Prostate gland (tissue), 2 donors: Measurements from ENCODE around the gene SLC35A5. TPM values are rescaled to one million over a fixed set of nuclear protein-coding genes. Genes with fewer than 3 reads are reported as not detected.

ENCODE experiments used
- DNase-seq: peaks from one replicate; pipeline ENCODE4 v3.0.0-alpha.2; 2019; ENCODE audit warnings: low spot score
- H3K27ac ChIP-seq, 2 donors: fragments of 200-600 bp; sonication (generic); 2 replicates each; pipeline ENCODE4 v1.5.1; 2017 to 2019
- H3K27me3 ChIP-seq: fragments of 200-600 bp; sonication (generic); replicated peaks from 2 replicates; pipeline ENCODE4 v1.5.1; 2019; ENCODE audit not compliant: insufficient read depth
- H3K36me3 ChIP-seq, 2 donors: fragments of 200-600 bp; sonication (generic); 1 replicate in 1 of 2; 2 replicates in 1 of 2; pipeline versions ENCODE4 v1.5.1 to v1.8.1; 2017 to 2019
- H3K4me1 ChIP-seq: fragments of 200-600 bp; sonication (generic); replicated peaks from 2 replicates; pipeline ENCODE4 v1.5.1; 2019
- H3K4me3 ChIP-seq, 2 donors: fragments of 200-600 bp; sonication (generic); 2 replicates each; pipeline ENCODE4 v1.5.1; 2017 to 2019
- H3K9me3 ChIP-seq: fragments of 200-600 bp; sonication (generic); 2 replicates; pipeline ENCODE4 v1.5.1; 2017
- POLR2A ChIP-seq: fragments of 450-650 bp; IDR thresholded peaks from one replicate; pipeline ENCODE4 v1.6.1; 2016; ENCODE audit warnings: antibody characterized with exemption, mild to moderate bottlenecking
- POLR2AphosphoS5 ChIP-seq: sonication (generic); formaldehyde crosslinking; IDR thresholded peaks from one replicate; pipeline ENCODE4 v1.6.1; 2017; ENCODE audit warnings: antibody characterized with exemption
- WGBS: methylation state at CpG from one replicate; pipeline ENCODE4 v1.1.5; 2018; 5-methylcytosine and 5-hydroxymethylcytosine counted together
- intact Hi-C: fragments of 100-400 bp; cut with DNase I; formaldehyde crosslinking; loops from one replicate; pipeline ENCODE4 v1.14.2; 2022
- total RNA-seq, 2 donors: library from RNA; depleted of rRNA; stranded (reverse); fragments of >200 nt; gene quantifications; one replicate each; pipeline ENCODE4 v1.1.0, GENCODE V29; 2016
- TF ChIP-seq, protein P1 (sequence below), 4 experiments: fragments of 200-600 bp in 2 of 4; fragments of 450-650 bp in 2 of 4; sonication (generic) in 2 of 4; IDR thresholded peaks; 1 replicate in 3 of 4; 2 replicates in 1 of 4; pipeline ENCODE4 v1.5.1; 2016 to 2019; ENCODE audit warnings: antibody characterized with exemption in 4 of 4, mild to moderate bottlenecking in 2 of 4, moderate library complexity in 2 of 4

SLC35A5 gene
- total RNA-seq, 2 donors from 2014 or later, result 40.4 to 62.3 TPM

DNA sequence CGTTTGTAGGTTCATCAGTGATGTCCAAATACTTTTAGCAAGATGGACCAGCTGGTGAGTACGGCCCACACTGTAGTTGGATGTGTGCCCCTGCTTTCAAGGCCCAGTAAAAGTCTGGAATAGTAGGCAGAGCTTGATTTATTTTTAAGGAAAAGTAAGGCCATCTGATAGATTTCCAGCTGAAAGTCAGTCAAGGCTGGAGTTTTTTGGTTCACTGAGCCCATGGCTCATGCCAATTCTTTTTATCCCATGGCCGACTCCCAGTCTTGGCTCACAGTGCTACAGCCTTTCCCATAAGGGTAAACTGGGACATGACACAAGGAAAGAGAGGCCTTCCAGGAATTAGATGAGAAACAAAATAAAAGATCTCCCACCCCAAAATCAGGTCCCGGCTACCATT is 65.6 kb downstream of the SLC35A5 start:
- Histone ChIP-seq H3K9me3 (no peaks in the 10 kb centered on the region), H3K4me1 (no peaks in the 10 kb centered on the region), H3K27me3 (no peaks in the 10 kb centered on the region), H3K27ac (no peak overlapping the region), H3K36me3 (no peaks in the 10 kb centered on the region), H3K4me3 (no peak overlapping the region)
- 40% methylated on average over 4 of the region's 4 CpGs for WGBS
- no peak for DNase-seq
- intact Hi-C loops, result no loop called here
- TF ChIP-seq POLR2A (no peak), POLR2AphosphoS5 (no peak)
- TF ChIP-seq, protein P1, sequence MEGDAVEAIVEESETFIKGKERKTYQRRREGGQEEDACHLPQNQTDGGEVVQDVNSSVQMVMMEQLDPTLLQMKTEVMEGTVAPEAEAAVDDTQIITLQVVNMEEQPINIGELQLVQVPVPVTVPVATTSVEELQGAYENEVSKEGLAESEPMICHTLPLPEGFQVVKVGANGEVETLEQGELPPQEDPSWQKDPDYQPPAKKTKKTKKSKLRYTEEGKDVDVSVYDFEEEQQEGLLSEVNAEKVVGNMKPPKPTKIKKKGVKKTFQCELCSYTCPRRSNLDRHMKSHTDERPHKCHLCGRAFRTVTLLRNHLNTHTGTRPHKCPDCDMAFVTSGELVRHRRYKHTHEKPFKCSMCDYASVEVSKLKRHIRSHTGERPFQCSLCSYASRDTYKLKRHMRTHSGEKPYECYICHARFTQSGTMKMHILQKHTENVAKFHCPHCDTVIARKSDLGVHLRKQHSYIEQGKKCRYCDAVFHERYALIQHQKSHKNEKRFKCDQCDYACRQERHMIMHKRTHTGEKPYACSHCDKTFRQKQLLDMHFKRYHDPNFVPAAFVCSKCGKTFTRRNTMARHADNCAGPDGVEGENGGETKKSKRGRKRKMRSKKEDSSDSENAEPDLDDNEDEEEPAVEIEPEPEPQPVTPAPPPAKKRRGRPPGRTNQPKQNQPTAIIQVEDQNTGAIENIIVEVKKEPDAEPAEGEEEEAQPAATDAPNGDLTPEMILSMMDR (IDR thresholded peaks at IDR 0.05), result no peak

DNA sequence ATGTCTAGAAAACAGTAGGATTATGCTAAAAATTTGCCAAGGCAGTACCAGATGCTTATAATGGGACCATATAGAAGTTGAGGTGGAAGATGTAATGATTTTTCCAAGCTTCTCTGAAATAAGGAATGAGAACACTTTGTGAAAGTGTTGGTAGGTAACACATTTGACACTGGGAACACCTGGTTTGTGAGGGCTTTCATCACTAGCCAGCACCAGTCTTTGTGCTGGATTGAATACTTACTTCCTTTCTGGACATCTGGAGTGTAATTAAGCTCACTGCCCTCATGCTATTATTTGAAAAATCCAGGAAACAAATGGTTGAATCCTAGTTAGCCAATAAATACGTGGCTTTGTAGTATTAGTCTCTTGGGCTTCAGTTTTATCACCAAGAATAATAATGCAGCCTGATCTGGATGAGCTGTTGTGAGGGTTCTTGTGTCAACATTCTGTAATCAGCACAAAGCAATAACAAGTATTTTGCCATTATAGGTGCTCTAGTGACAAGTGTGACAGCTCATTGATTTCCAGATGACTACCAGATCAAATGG is 66.1 kb downstream of the SLC35A5 start:
- H3K27me3 ChIP-seq, result no peaks in the 10 kb centered on the region
- intact Hi-C loops, result no loop called here
- no peaks in the 10 kb centered on the region for H3K9me3 ChIP-seq
- no peak overlapping the region for H3K27ac ChIP-seq
- no peaks in the 10 kb centered on the region for H3K36me3 ChIP-seq
- no peaks in the 10 kb centered on the region for H3K4me1 ChIP-seq
- no peak overlapping the region for H3K4me3 ChIP-seq
- WGBS, result 30% methylated on average over 1 of the region's 1 CpG
- TF ChIP-seq, protein P1 (IDR thresholded peaks at IDR 0.05), result no peak
- TF ChIP-seq POLR2A (no peak), POLR2AphosphoS5 (no peak)
- no peak for DNase-seq

DNA sequence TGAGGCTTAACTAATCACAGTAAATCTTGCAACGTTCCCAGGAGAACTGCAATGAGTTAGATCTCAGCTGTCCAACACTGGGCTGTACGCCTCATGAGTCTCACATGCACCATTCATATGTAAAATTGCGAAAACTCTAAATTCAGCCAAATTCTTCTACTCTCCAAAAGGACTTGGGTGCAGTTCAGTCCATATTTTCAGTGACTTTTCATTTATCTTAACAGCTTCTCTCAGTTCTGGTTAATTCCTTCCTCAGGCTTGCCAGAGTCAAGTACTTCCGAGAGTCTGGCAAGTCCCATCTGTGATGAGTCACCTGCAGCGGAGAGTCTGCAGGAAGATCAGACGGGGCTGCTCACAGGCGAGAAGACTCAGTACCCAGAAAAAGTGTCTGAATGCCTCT is 67.6 kb downstream of the SLC35A5 start:
- Histone ChIP-seq H3K4me3 (no peak overlapping the region), H3K36me3 (no peaks in the 10 kb centered on the region), H3K27ac (no peak overlapping the region), H3K27me3 (no peaks in the 10 kb centered on the region), H3K9me3 (no peaks in the 10 kb centered on the region), H3K4me1 (no peaks in the 10 kb centered on the region)
- intact Hi-C loops, result no loop called here
- TF ChIP-seq, protein P1 (IDR thresholded peaks at IDR 0.05), result no peak
- TF ChIP-seq POLR2A, result no peak
- no peak for TF ChIP-seq POLR2AphosphoS5
- DNase-seq, result no peak
- WGBS, result 30% methylated on average over 7 of the region's 7 CpGs

DNA sequence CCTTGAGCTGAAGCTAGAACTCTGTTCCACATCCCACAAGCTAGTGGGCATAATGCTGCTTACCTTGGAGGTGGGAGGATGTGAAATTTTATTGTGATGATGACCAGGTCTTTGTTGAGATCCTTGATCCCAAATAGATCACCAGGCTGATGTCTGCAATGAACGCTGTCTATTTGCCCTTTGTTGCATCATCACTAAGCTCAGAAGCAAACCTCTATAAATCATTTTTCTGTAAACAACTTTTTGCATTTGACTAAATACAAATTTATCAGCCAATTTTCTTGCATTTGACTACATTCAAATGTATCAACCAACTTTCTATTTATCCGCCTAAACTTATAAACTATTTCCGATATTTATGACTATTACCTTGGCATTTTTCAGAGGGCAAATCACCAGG is 69.4 kb downstream of the SLC35A5 start:
- no peak overlapping the region for H3K4me3 ChIP-seq
- no peak overlapping the region for H3K27ac ChIP-seq
- TF ChIP-seq POLR2A (no peak), POLR2AphosphoS5 (no peak)
- TF ChIP-seq, protein P1 (IDR thresholded peaks at IDR 0.05), result no peak
- intact Hi-C loops, result no loop called here
- no peaks in the 10 kb centered on the region for H3K36me3 ChIP-seq
- no peak for DNase-seq
- no peaks in the 10 kb centered on the region for H3K9me3 ChIP-seq
- 86% methylated on average over 3 of the region's 3 CpGs for WGBS
- no peaks in the 10 kb centered on the region for H3K4me1 ChIP-seq
- H3K27me3 ChIP-seq, result no peaks in the 10 kb centered on the region

DNA sequence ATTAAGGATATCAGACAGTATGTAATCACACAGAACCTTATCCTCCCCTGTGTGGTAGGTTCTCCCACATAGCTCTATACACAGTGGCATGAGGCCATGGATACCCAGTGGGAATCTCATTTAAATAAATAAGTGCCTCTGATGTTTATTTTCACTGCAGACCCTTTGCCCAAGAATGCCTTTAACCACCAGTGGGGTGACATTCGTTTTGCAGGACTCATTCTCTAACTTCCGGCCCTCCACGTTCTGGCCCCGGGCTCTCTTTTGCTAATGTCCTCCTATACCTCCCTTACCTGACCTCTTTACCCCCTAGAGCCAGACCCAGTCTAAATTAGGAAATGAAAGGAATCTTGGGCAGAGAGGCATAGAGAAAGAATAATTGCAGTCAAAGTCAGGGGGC is 70.8 kb downstream of the SLC35A5 start:
- H3K4me3 ChIP-seq, result no peak overlapping the region
- no peaks in the 10 kb centered on the region for H3K9me3 ChIP-seq
- H3K4me1 ChIP-seq, result no peaks in the 10 kb centered on the region
- no peaks in the 10 kb centered on the region for H3K27me3 ChIP-seq
- 31% methylated on average over 4 of the region's 4 CpGs for WGBS
- H3K36me3 ChIP-seq, result no peaks in the 10 kb centered on the region
- no peak overlapping the region for H3K27ac ChIP-seq
- intact Hi-C loops, result no loop called here
- TF ChIP-seq, protein P1 (IDR thresholded peaks at IDR 0.05), result no peak
- TF ChIP-seq POLR2A, result no peak
- no peak for TF ChIP-seq POLR2AphosphoS5
- DNase-seq, result no peak
